ENCODE results near the gene MXRA8.

DNA sequence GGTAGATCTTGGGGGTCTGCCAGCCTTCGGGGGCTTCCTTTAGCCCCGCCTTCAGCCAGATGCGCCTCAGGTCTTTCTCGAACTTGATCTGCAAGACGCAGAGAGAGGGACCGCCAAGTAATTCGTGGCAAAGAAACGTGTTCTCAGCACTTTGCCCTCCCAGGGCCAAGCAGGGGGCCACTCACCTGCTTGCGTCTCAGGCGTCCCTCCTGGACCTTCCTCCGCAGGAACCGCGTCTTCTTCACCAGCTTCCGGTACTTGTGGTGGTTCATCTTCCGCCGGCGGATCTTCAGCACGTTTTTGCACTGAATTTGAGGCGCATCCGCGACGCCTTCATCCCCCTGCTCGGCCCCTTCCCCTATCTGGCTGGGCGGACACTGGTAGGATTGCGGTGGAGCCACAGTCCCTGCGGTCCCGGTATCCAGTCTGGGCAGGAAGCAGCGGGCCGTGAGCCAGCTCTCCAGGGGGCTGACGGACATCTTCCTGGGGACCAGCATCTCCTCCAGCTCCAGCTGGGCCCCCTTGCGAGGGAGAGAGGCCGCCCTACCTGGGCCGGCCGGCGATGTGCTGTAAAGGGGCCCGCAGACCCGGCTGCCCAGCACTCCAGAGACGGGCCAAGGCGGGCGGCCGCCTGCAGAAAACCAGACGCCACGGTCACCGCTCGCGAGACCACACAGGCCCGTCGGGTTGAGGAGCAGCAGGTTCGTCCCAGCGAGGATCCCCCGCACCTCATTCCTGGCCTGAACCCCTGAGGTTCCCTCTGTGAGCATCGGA lies 15.6 kb upstream of the MXRA8 start:
- no peak for TF ChIP-seq TAF1 (IDR thresholded peaks at IDR 0.05; ENCODE audit: low read depth, low read length)
- no peak for TF ChIP-seq POLR2A (IDR thresholded peaks at IDR 0.05; ENCODE audit: low read depth, low read length)
- no peak for TF ChIP-seq SPI1 (IDR thresholded peaks at IDR 0.05; ENCODE audit: low read depth, low read length)
- TF ChIP-seq POLR2AphosphoS5 (IDR thresholded peaks at IDR 0.05; ENCODE audit: low read depth, low read length) = no peak
